Ascending aorta (tissue), 2 donors: ENCODE measurements around the gene PTPRG. TPM values are rescaled to one million over a fixed set of nuclear protein-coding genes. Genes with fewer than 3 reads are reported as not detected.

Source experiments
- DNase-seq, 2 donors: peaks; one replicate each; pipeline ENCODE4 v3.0.0-alpha.2; 2019; ENCODE audit warnings: low spot score in 2 of 2
- H3K27ac ChIP-seq, 2 donors: fragments of 200-600 bp; sonication (generic); one replicate each; pipeline ENCODE4 v1.5.1; 2016 to 2017; ENCODE audit warnings: mild to moderate bottlenecking in 1 of 2
- H3K27me3 ChIP-seq: fragments of 200-600 bp; sonication (generic); one replicate; pipeline ENCODE4 v1.5.1; 2017
- H3K36me3 ChIP-seq, 2 donors: fragments of 200-600 bp; sonication (generic); one replicate each; pipeline ENCODE4 v1.5.1; 2016
- H3K4me1 ChIP-seq, 2 donors: fragments of 200-600 bp; sonication (generic); one replicate each; pipeline ENCODE4 v1.5.1; 2016 to 2017; ENCODE audit warnings: mild to moderate bottlenecking in 1 of 2
- H3K4me3 ChIP-seq, 2 donors: fragments of 200-600 bp; sonication (generic); one replicate each; pipeline ENCODE4 v1.5.1; 2016 to 2017; ENCODE audit warnings: mild to moderate bottlenecking in 1 of 2
- H3K9me3 ChIP-seq, 2 donors: fragments of 200-600 bp; sonication (generic); one replicate each; pipeline ENCODE4 v1.5.1; 2016
- intact Hi-C: fragments of 100-400 bp; cut with DNase I; formaldehyde crosslinking; loops from one replicate; pipeline ENCODE4 v1.15.1; 2023
- total RNA-seq: library from RNA; depleted of rRNA; stranded (reverse); fragments of >200 nt; gene quantifications from one replicate; pipeline ENCODE4 v1.1.0, GENCODE V29; 2016
- TF ChIP-seq, protein P1 (sequence below), 3 experiments: fragments of 200-600 bp in 2 of 3; fragments of 450-650 bp in 1 of 3; sonication (generic) in 2 of 3; IDR thresholded peaks; one replicate each; pipeline ENCODE4 v1.5.1; 2016 to 2019; ENCODE audit warnings: antibody characterized with exemption in 3 of 3, mild to moderate bottlenecking in 1 of 3, moderate library complexity in 1 of 3

The PTPRG gene
- total RNA-seq, 1 donor from 2014 or later = 129 TPM

GRCh38 chr3:62225051-62225450 is 663.7 kb downstream of the PTPRG start:
- no peaks in the 10 kb centered on the region for H3K9me3 ChIP-seq
- DNase-seq = no peak

DNA sequence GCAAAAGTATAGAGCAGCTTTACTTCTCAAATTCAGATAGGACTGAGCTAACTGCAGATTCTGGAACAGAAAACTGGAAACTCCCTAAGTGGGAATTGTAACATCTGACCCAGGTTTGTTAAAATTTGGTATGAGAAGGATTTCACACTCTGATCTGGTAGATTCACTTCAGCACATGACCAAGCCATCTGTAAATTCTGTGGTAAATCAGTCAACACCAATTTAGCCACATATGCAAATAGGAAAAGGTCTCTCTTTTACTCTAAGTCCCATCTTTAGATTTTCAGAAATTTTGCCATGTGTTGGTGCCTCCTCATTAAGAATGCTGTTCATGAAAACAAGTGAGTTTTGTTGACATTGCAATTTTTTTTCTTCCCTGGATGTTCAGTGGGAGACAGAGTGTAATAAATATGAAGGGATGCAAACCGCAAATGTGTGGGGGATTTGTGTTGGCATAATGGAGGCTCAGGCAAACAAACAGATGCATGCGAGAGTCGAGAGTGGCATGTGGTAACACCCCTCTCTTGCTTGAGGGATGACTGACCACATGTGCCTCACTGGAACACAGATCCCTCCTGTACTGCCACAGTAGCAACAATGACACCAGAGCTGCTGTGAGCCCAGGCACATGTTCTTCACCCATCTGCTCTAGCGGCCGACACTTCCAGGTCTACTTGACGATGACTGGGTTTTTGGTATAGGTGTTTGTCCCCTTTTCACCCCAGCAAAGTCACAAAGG is 665.4 kb downstream of the PTPRG start:
- intact Hi-C loops = no loop called here

More at GRCh38 chr3:62225051-62225450, 663.7 kb downstream of the PTPRG start:
- peaks cover 8 to 28% of the 10 kb centered on the region in 2 donors for H3K36me3 ChIP-seq
- TF ChIP-seq, protein P1, sequence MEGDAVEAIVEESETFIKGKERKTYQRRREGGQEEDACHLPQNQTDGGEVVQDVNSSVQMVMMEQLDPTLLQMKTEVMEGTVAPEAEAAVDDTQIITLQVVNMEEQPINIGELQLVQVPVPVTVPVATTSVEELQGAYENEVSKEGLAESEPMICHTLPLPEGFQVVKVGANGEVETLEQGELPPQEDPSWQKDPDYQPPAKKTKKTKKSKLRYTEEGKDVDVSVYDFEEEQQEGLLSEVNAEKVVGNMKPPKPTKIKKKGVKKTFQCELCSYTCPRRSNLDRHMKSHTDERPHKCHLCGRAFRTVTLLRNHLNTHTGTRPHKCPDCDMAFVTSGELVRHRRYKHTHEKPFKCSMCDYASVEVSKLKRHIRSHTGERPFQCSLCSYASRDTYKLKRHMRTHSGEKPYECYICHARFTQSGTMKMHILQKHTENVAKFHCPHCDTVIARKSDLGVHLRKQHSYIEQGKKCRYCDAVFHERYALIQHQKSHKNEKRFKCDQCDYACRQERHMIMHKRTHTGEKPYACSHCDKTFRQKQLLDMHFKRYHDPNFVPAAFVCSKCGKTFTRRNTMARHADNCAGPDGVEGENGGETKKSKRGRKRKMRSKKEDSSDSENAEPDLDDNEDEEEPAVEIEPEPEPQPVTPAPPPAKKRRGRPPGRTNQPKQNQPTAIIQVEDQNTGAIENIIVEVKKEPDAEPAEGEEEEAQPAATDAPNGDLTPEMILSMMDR (IDR thresholded peaks at IDR 0.05) = no peak
- no peak overlapping the region for H3K4me3 ChIP-seq
- intact Hi-C loops = no loop called here
- no peaks in the 10 kb centered on the region for H3K27me3 ChIP-seq
- H3K27ac ChIP-seq = no peak overlapping the region
- no peaks in the 10 kb centered on the region for H3K4me1 ChIP-seq

GRCh38 chr3:62228467-62228866 is 667.1 kb downstream of the PTPRG start:
- Histone ChIP-seq H3K27ac (no peak overlapping the region), H3K27me3 (no peaks in the 10 kb centered on the region), H3K36me3 (peaks cover 0 to 5% of the 10 kb centered on the region in 2 donors), H3K9me3 (no peaks in the 10 kb centered on the region), H3K4me1 (no peaks in the 10 kb centered on the region), H3K4me3 (no peak overlapping the region)
- DNase-seq = no peak
- TF ChIP-seq, protein P1 (IDR thresholded peaks at IDR 0.05) = no peak
- intact Hi-C loops = no loop called here

More for the DNA sequence above, 665.4 kb downstream of the PTPRG start:
- Histone ChIP-seq H3K4me1 (no peaks in the 10 kb centered on the region), H3K27ac (no peak overlapping the region), H3K4me3 (no peak overlapping the region), H3K9me3 (no peaks in the 10 kb centered on the region), H3K27me3 (no peaks in the 10 kb centered on the region), H3K36me3 (peaks cover 0 to 18% of the 10 kb centered on the region in 2 donors)
- TF ChIP-seq, protein P1 (IDR thresholded peaks at IDR 0.05) = no peak
- DNase-seq = no peak

- no peak for DNase-seq
- TF ChIP-seq, protein P1 (IDR thresholded peaks at IDR 0.05) = no peak
Measured at GRCh38 chr3:62229211-62229610, 667.8 kb downstream of the PTPRG start.

GRCh38 chr3:62229908-62230307 is 668.5 kb downstream of the PTPRG start:
- Histone ChIP-seq H3K4me3 (no peak overlapping the region), H3K27ac (no peak overlapping the region), H3K4me1 (no peaks in the 10 kb centered on the region), H3K9me3 (no peaks in the 10 kb centered on the region), H3K36me3 (peaks cover 0 to 5% of the 10 kb centered on the region in 2 donors), H3K27me3 (no peaks in the 10 kb centered on the region)
- DNase-seq = no peak
- TF ChIP-seq, protein P1 (IDR thresholded peaks at IDR 0.05) = no peak
- intact Hi-C loops = no loop called here

More at GRCh38 chr3:62229211-62229610, 667.8 kb downstream of the PTPRG start:
- Histone ChIP-seq H3K36me3 (peaks cover 0 to 5% of the 10 kb centered on the region in 2 donors), H3K9me3 (no peaks in the 10 kb centered on the region), H3K4me1 (no peaks in the 10 kb centered on the region), H3K27ac (no peak overlapping the region), H3K27me3 (no peaks in the 10 kb centered on the region), H3K4me3 (no peak overlapping the region)
- intact Hi-C loops = no loop called here
